HG03095 (cell line): Measurements from ENCODE around the gene WNT9A.
"Not testable (repeated sequence)": the region's sequence is repeated elsewhere in the genome, so short reads cannot be mapped to it uniquely, and the experiment has no call there.

Experiments used
- ATAC-seq: cut with Tn5 transposase; IDR thresholded peaks from one replicate; pipeline ENCODE4 v1.9.1; 2021; ENCODE audit warnings: moderate library complexity; ENCODE audit not compliant: unreplicated experiment

WNT9A gene

DNA sequence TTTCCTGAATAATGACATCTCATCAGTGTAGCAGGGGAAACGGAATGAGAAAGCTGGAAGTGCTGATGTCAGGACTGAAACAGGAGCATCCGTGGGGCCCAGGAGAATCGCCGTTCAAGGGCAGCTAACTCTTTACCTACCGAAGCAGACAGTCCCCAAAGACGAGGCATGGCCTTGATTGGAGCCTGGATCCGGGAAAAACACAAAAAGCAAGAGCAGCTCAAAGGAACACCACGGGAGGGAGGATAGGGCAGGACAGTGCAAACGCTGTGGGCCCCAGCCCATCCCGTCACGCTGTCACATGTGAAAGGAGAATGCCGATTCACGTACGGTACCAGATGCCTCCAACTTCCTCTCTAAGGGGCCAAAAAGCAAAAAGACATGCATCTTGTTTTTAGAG lies 34.9 kb downstream of the WNT9A start:
- ATAC-seq = no peak

DNA sequence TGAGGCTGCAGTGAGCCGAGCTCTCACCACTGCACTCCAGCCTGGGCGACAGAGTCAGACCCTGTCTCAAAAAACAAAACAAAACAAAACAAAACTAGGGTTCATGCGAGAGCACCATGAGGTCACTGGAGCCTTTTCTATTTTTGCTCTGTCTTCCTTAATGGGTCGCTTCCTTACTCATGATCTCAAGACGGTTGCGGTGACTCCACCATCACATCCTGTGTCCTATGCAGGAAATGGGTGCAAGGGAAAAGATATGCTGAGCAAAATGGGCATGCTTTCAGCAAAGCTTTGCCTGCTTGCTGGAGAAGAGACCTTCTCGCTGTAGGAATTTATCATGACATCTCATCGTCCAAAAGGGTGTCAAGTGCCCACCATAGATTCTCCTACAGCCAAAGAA lies 36.4 kb downstream of the WNT9A start:
- ATAC-seq = no peak

DNA sequence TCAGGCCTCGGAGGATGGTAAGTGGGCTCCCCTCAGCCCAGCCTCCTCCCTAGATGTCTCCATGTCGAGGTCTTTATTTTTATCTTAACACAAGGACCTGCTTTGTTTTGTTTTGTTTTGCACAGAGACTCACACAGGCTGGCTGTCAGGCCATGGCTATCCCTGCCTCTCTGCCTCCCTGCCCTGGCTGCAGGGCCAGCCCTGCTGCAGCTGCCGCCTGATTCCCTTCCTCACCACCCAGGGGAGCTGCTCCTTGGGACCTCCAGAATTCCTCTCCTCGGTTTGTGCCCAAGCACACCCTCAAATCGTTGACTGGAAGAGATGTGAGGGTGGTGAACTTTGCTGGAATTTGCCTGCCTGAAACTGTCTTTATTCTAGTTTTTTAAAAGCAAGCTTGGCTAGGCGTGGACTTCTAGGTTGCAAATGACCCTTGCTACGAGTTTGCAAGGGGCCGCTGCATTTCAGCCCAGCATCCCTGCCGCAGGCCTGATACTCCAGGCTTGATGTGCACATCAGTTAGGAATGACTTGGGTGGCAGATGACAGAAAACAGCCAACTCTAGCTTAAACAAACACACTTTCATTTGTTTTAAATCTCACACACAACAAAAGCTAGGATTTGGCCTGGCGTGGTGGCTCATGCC lies 37.1 kb downstream of the WNT9A start:
- no peak for ATAC-seq

DNA sequence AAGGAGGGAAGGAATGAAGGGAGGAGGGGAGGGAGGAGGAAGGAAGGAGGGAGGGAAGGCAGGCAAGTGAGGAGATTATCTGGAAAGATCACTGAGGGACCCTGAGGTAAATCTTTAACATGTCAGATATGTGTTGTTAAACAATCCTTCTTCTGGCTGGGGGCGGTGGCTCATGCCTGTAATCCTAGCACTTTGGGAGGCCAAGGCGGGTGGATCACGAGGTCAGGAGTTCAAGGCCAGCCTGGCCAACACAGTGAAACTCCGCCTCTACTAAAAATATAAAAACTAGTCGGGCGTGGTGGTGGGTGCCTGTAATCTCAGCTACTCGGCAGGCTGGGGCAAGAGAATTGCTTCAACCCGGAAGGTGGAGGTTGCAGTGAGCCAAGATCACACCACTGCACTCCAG lies 37.8 kb downstream of the WNT9A start:
- ATAC-seq = not testable (repeated sequence)

DNA sequence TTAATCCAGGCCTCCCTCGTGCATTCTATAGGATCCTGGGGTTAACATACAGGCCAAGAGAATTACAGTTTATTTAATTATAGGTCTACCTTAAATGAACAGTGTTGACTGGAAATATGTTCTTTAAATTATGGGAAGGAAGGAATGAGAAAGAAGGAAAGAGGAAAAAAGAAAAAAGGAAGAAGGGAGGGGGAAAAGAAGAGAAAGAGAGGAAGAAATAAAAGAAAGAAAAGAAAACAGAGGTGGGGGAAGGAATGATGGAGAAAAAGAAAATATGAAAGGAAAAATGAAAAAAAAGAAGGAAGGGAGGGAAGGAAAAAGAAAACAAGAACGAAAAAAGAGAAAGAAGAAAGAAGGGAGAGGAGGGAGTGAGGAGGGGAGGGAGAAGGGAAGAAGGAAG lies 38.5 kb downstream of the WNT9A start:
- no peak for ATAC-seq

DNA sequence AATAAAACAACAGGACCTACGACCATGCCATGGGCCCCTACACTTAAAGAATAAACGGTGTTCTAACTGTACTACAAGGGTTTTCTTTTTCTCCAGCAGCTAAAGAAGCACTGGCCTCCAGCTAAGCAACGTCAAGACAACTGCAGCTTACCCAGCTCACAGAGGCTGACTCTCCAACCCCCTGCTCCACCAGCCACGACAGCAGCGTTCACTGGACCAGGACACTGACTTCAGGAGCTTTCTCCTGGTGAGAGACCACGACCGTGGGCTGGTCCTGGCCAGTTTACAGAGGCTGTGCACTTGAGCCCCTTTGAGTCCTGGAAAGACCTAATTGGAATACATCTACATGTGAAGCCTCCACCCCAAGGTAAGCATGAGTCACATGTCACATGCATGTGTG lies 39.4 kb downstream of the WNT9A start:
- ATAC-seq = no peak

DNA sequence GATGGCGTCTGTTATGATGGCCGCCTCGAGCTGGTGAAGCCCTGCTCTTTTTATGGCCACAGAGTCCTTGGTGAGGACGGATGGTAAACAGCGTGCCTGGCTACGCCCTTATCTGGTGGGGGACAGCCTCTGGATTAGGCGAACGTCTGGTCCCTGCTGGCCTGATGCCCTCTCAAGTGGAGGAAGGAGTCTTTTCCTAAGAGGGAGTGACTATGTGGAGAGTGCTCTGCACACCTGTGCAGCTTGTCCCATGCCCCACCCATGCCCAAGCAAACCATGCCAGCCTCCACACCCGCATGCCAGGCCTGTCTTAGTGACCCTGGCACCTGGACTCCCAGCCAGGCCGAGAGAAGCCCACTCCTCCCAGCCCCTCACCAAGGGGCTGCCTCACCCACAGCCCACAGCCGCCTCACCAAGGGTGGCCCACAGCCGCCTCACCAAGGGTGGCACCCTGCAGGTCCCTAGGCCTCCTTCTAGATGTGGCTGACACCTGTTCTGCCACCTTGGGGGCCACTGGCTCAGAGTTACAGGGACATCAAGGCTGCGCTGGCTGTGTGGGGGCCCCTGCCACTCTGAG lies 40.2 kb downstream of the WNT9A start:
- no peak for ATAC-seq

DNA sequence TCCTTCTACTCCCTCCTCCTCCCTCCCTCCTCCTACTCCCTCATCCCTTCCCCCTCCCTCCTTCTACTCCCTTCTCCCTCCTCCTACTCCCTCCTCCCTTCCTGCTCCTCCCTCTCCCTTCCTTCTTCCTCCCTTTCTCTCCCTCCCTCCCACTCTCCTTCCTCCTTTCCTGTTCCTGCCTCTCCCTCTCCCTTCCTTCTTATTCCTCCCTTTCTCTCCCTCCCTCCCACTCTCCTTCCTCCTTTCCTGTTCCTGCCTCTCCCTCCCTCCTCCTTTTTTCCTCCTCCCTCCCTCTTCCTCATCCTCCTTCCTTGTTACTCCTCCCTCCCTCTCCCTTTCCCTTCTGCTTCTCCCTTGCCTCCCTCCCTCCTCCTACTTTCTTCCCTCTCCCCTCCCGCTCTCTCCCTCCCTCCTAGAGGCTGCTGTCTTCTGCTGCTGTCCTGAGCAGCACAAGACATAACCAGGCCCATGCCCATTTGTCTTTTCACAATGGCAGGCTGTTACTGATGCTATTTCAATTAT lies 41.1 kb downstream of the WNT9A start:
- no peak for ATAC-seq

DNA sequence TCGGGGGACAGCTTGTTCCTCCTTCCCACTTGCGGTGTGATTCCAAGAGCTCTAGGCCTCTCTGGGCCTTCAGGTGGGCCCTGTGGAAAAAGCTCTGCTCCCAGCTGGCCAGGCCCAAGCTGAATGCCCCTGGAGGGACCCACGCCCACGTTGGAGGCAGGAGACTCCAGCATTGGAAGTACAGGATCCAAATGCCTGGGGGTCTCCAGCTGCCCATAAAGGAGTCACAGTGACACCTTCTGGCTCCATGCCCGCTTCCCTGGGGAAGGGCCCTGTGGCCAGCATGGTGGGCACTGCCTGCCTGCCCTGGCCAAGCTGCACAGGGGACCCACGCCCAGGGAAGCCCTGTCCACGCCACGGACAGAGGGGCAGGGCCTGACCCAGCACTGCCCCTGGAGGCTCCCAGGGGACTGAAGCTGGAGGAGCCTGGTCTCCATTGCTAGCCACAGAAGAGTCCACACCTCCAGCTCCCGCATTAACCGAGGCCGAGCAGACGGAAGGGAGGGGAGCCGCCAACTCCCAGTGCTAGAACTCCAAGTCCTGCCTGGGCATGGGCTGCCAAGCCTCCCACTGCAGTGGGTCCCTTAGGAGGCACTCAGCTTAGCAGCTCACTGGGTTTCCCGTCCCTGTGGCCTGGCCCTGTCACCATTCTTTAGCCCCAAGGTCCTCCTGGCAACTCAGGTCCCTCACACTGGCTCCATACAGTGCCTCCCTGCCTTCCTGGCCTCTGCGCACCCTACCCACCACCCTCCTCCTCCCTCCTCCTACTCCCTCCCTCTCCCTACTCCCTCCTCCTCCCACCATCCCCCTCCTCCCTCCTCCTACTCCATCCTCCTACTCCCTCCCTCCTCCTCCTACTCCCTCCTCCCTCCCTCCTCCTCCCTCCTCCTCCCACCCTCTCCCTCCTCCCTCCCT lies 41.9 kb downstream of the WNT9A start:
- ATAC-seq = no peak

DNA sequence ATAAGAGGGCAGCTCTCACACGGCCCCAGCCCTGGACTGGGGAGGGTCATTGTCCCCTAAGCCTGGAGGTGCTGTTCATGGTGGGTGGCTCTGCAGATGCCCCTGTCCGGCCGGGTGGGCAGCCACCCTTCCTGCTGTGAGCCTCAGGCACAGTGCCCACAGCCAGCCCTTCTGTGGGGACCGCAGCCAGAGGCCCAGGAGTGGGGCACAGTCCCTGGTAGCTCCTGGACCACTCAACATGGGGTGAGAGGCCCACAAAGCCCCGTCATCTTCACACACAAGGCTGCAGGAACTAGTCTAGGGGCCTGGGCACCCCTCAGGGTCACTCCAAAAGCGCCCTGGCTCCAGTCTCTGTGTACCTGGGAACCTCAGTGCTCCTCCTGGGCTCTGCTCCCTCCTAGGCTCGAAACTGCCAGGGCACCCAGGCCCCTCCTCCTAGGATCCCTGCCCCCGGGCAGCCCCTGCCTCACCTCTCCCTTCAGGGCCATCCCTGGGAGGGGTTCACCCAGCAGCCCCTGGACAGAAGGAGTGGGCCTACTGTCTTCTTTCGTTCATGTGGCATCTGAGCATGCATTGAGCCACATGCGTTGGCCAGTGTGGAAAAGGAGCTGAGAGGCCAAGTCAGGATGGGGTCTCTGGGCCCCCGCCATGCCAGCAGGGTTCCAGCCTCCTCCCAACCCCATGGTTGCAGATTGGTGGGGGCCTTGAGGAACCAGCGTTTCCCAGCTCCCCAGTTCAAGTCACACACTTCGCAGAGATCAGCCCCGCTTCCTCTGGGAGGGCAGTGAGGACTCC lies 43.0 kb downstream of the WNT9A start:
- no peak for ATAC-seq

DNA sequence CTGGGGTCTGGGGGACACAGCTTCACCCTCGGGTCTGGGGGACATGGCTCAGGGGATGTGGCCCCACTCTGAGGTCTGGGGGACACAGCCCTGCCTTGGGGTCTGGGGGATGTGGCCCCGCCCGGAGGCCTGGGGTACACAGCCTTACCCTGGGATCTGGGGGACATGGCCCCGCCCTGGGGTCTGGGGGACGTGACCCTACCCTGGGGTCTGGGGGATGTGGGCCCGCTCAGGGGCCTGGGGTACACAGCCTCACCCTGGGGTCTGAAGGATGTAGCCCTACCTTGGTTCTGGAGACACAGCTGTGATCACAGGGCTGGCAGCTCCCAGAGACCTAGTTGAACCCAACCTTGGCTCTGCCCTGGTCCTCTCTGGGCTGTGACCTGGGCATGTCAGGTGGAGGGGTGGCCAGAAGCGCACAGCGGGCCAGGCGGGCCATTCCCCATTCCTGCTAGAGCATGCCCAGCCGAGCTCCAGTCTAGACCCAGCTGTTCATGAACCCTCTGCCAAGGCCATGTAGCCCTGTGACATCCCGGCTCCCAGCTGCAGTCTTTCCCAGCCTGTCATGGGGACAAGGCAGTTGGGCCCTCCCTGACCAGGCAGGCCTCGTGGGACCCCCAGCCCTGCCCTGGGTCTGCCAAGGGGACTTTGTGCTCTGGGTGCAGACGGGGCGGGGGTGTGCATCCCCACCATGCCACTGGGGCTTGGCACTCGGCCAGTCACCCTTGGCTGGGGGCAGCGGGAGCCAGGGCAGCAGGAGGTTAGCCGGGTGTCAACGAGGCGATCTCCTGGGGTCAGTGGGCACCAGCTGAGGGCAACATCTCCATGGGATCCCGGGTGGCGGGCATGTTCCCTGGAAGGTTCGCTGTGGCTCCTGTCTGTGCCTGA lies 43.9 kb downstream of the WNT9A start:
- ATAC-seq = no peak

DNA sequence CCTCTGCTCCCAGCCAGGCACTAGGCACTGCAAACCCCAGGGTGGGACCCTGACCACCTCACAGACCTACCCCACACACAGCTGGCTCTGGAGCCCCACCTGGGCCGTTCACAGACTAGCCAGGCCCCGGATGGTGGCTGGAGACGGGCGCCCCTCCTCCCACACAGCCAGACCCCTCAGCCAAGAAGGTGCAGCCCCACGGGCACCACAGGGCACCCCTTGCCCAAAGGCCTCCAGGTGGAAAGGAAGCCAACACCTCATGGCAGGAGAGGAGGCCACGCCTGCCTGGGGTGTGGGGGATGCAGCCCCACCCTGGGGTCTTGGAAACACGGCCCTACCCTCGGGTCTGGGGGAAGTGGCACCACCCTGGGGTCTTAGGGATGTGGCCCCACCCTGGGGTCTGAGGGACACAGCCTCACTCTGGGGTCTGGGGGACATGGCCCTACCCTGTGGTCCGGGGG lies 44.6 kb downstream of the WNT9A start:
- no peak for ATAC-seq

DNA sequence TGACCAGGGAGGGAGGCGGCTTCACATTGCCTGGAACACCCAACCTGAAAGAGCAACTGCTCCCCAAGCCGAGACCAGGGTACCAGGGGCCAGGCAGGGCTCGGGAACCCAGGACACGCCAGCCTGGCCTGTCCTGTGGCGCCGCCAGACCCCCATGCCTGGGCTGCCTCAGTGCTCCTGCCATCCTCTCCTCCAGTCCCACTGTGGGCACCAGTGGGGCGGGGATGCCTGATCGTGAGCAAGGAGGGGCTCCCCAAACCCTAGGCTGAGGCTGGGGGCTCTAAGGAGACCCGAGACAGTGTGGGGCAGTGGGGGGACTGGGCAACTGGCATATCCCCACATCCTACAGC lies 45.1 kb downstream of the WNT9A start:
- ATAC-seq = no peak

DNA sequence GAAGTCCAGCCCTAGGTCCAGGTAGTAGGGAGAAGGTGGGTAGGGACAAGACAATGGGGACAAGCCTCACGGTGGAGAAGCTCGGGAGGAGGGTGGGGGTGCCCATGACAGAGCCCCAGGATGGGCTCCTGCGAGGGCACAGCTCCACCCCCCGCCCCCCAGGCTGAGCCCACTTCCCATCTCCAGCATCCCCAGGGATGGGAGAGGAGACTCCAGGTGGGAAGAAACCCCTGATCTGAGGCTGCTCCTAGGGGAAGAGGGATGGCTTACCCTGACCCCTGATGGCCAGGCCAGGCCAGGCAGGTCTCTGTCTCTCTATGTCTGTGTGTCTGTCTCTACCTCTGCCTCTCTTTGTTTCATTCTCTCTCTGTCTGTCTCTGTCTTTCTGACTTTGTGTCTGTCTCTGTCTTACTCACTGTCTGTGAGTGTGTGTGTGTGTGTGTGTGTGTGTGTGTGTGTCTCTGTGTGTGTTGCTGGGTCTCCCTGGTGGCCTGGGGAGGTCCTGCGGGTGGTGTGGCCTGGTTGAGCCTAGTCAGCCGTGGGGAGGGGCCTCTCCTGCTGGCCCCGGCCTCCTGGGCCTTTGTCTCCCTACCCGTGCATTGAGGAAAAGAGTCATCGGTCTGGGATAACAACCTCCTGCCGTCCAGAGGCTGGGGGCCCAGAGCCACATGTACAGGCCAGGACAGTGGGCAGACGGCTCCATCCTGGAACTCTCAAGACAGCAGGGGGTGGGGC lies 45.7 kb downstream of the WNT9A start:
- no peak for ATAC-seq

DNA sequence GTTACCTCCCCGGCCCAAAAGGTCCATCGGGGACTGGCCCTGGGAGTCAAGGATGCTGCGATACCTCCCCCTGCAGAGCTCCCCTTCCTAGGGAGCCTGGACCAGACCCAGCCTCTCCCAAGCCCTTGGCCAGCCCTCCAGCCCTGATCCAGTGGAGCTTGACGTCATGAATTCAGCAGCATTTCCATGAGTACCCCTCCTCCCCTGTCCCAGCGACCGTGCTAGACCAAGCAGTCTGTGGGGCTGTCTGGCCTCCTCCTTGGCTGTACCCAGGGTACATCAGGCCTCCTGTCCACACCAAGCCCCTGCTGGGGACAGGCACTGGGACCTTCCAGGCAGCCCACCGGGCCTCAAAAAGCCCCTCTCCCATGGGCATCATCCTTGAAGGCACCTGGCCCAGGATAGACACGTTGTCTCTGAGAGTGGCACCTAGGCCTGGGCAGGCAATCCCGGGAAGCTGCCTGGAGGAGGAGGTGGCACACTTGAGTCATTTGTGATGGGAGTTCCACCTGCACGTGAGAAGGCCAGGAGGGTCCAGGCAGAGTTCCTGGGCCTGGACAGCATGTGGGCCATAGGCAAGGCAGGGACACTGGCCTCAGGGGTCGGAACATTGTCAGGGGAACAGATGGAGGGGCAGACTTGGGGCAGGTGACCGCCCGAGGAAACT lies 46.4 kb downstream of the WNT9A start:
- ATAC-seq = no peak

DNA sequence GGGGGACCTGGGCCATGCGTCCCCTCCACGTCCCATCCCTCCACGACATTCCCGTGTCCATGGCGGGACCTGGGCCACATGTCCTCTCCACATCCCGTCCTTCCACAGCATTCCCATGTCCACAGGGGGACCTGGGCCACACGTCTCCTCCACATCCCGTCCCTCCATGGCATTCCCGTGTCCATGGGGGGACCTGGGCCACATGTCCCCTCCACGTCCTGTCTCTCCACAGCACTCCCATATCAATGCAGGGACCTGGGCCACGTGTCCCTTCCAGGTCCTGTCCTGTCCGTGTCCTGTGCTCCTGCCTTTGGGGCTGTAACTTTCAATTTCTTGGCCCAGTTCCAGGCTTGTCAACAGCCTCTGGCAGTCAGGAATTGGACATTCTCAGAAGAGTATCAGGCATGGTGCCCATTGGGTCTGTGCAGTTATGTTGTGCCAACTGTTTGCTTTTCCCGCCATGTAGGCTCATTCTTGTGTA lies 47.1 kb downstream of the WNT9A start:
- ATAC-seq = no peak

DNA sequence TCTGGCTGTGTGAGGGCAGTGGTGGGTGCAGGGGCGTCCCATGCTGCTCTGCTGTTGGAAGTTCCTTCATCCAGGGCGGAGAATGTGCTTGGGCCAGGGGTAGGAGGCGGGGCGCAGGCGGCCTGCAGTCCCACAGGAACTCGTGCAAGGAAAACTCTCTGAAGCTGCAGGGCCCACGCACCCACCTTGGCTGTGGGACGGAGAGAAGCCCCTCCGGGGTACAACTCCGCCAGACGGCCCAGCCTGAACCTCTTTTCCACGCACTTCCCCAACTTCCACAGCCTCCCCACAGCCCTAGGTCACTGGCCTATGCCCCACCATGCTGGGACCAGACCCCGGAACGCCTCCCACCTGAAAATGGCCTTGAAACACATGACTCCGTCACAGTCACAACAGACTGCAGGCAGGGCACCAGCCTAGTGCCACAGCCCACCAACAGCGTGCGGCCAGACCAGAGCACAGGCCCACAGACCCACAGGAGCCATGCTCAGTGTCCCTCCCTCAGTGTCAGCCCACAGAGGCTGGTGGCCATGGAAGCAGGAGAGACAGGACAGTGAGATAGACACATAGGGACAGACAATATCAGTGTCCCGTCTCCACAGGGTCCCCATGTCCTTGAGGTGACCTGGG lies 47.8 kb downstream of the WNT9A start:
- no peak for ATAC-seq

DNA sequence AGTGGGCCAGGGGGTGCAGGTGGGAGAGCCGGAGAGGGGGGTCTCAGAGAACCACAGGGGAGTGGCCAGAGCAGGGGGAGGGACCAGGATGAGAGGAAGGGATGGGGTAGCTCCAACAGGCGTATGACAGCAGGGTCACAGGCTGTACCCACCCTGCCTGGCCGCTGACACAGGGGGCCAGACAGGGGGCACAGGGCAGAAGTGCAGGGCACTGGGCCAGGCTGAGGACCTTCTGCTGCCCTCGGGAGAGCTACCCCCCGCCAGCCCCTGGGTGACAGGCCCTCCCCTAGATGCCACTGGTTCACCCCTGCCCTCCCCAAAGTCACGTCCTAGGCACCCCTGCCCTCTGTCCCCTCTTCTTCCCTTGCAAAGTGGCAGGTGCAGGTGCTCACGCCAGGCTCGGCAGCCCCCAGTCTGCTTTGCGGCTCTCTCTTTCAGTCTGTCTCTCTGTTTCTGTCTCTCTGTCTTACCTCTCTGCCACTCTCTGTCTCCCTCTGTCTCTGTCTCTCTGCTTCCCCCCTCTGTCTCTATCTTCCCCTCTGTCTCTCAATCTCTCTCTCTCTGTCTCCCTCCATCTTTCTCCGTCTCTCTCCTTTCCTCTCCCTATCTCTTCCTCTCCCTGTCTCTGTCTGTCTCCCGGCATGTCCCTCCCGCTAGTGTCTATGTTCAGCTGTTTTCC lies 48.5 kb downstream of the WNT9A start:
- no peak for ATAC-seq
